ENCODE measurements around the gene NUP160. TPM values are rescaled to one million over a fixed set of nuclear protein-coding genes. Genes with fewer than 3 reads are reported as not detected.

The NUP160 gene
- total and polyA plus RNA-seq, 2 of the 4 experiments (the other 2 are of a cell fraction) = 12.5 to 35.0 TPM

- no CpG with 5 or more reads among the region's 4 CpGs for WGBS, 2 experiments (ENCODE audit: extremely low coverage in 2 of 2, insufficient read length in 1 of 2)
- H2BK15ac ChIP-seq (ENCODE audit: low read depth, low read length) = no peak overlapping the region
- CTCF ChIA-PET = no interaction called here
- H4K8ac ChIP-seq (ENCODE audit: low read depth in 2 of 2, low read length in 2 of 2) = no peak overlapping the region
- intact Hi-C loops (cut with micrococcal nuclease) = no loop called here
- no peak overlapping the region for H4K5ac ChIP-seq (ENCODE audit: low read depth, low read length)
- no peak overlapping the region for H2BK20ac ChIP-seq (ENCODE audit: low read depth, low read length)
- TF ChIP-seq ELK1 (IDR thresholded peaks at IDR 0.05; ENCODE audit: borderline replicate concordance, low read depth, low read length) = no peak
- no peak for TF ChIP-seq NFE2L2 (IDR thresholded peaks at IDR 0.05; ENCODE audit: low read depth, low read length)
- 0 out of 2 replicates have a peak, but pooled peaks cover 3% of the 10 kb centered on the region for H3K9me1 ChIP-seq (ENCODE audit: insufficient read depth, low read length)
- no peak overlapping the region for H3K27ac ChIP-seq (ENCODE audit: insufficient read depth, low read length)
- H3K4ac ChIP-seq (ENCODE audit: low read depth, low read length) = no peak overlapping the region
- POLR2A ChIA-PET (ENCODE audit: unreplicated experiment) = no interaction called here
- H2AK5ac ChIP-seq (ENCODE audit: low read depth, low read length) = no peak overlapping the region
- dilution Hi-C loops (cut with HindIII; ENCODE audit: low sequenced_read_pairs, unreplicated experiment) = no loop called here
- H3K23ac ChIP-seq (ENCODE audit: low read depth, low read length) = no peak overlapping the region
- peaks cover 35 to 59% of the 10 kb centered on the region in 2 experiments for H3K79me1 ChIP-seq (ENCODE audit: low read depth in 1 of 2, low read length in 2 of 2)
- in situ Hi-C loops (cut with MboI; ENCODE audit: low sequenced_read_pairs) = no loop called here
- no peak overlapping the region for H3K4me3 ChIP-seq (ENCODE audit: insufficient read depth, low read depth, low read length)
- no peaks in the 10 kb centered on the region for H3K4me1 ChIP-seq (ENCODE audit: control insufficient read depth, insufficient read depth, low read length)
- no peak overlapping the region for H2AK9ac ChIP-seq (replicated peaks; ENCODE audit: low read depth, low read length, poor library complexity)
- H3K4me2 ChIP-seq (ENCODE audit: low read depth, low read length) = no peak overlapping the region
- no TSS peak for BruUV-seq (replicated peaks)
- H3K9me3 ChIP-seq (ENCODE audit: control insufficient read depth, insufficient read depth, low read length) = no peaks in the 10 kb centered on the region
- no peak overlapping the region for H2AFZ ChIP-seq (replicated peaks; ENCODE audit: low read length, poor library complexity)
- H4K20me1 ChIP-seq (ENCODE audit: insufficient read depth, low read length) = peaks cover 25% of the 10 kb centered on the region
- no peak overlapping the region for H3K14ac ChIP-seq (replicated peaks; ENCODE audit: low read depth, low read length)
- no peak overlapping the region for H3K56ac ChIP-seq (ENCODE audit: extremely low read depth, insufficient read depth, low read length)
- no peak overlapping the region for H3K18ac ChIP-seq (ENCODE audit: low read depth, low read length)
- no peak overlapping the region for H2BK5ac ChIP-seq (ENCODE audit: low read depth, low read length, poor library complexity, severe bottlenecking)
- no peak overlapping the region for H3K9ac ChIP-seq (ENCODE audit: low read depth, low read length)
- DNase-seq (no peak), ATAC-seq (ENCODE audit: low read depth) (no peak)
- no peak overlapping the region for H4K91ac ChIP-seq (ENCODE audit: insufficient read depth, low read depth, low read length)
- peaks cover 73% of the 10 kb centered on the region for H3K36me3 ChIP-seq (ENCODE audit: control insufficient read depth, insufficient read depth, low read length)
- no peak overlapping the region for H2BK120ac ChIP-seq (ENCODE audit: low read depth, low read length)
- H3K27me3 ChIP-seq (ENCODE audit: control insufficient read depth, insufficient read depth, low read length) = no peaks in the 10 kb centered on the region
Measured at GRCh38 chr11:47756208-47756607, 91.9 kb downstream of the NUP160 start.
